GM18498 (cell line): ENCODE data around the gene CMAS.

Experiments used
- ATAC-seq: cut with Tn5 transposase; IDR thresholded peaks from one replicate; pipeline ENCODE4 v1.9.1; 2021; ENCODE audit warnings: mild to moderate bottlenecking, moderate library complexity; ENCODE audit not compliant: unreplicated experiment

Gene CMAS

GRCh38 chr12:22105542-22105941, 59.5 kb downstream of the CMAS start:
- no peak for ATAC-seq

GRCh38 chr12:22110176-22110575, 64.2 kb downstream of the CMAS start:
- ATAC-seq: no peak
